NCI-H2107 treated with DMSO at 0.1 percent for 48 hours (cell line): ENCODE measurements around the gene FGGY.

ENCODE experiments used
- DNase-seq: peaks from one replicate; lab custom pipeline; 2025; ENCODE audit not compliant: unreplicated experiment; lab: John Stamatoyannopoulos, UW

Gene FGGY

GRCh38 chr1:59502009-59502691, 205.3 kb downstream of the FGGY start:
- no peak for DNase-seq

- no peak for DNase-seq
Measured at GRCh38 chr1:59504276-59504675, 207.4 kb downstream of the FGGY start.

- DNase-seq: no peak
Measured at GRCh38 chr1:59505596-59506028, 208.7 kb downstream of the FGGY start.

- DNase-seq: no peak
Measured at GRCh38 chr1:59506952-59507351, 210.1 kb downstream of the FGGY start.

- no peak for DNase-seq
Measured at GRCh38 chr1:59509341-59509875, 212.5 kb downstream of the FGGY start.

GRCh38 chr1:59510249-59510648, 213.4 kb downstream of the FGGY start:
- DNase-seq: no peak

GRCh38 chr1:59511476-59512465, 214.9 kb downstream of the FGGY start:
- no peak for DNase-seq

- no peak for DNase-seq
Measured at GRCh38 chr1:59512702-59513101, 215.8 kb downstream of the FGGY start.

- no peak for DNase-seq
Measured at GRCh38 chr1:59514061-59514909, 217.4 kb downstream of the FGGY start.

GRCh38 chr1:59516881-59517280, 220.0 kb downstream of the FGGY start:
- DNase-seq: no peak

- DNase-seq: no peak
Measured at GRCh38 chr1:59520194-59520593, 223.3 kb downstream of the FGGY start.

- DNase-seq: no peak
Measured at GRCh38 chr1:59520827-59521418, 224.0 kb downstream of the FGGY start.

GRCh38 chr1:59521456-59521855, 224.6 kb downstream of the FGGY start:
- no peak for DNase-seq

- no peak for DNase-seq
Measured at GRCh38 chr1:59522925-59523505, 226.1 kb downstream of the FGGY start.

- DNase-seq: no peak
Measured at GRCh38 chr1:59523745-59524450, 227.0 kb downstream of the FGGY start.

GRCh38 chr1:59526240-59526639, 229.3 kb downstream of the FGGY start:
- DNase-seq: no peak

GRCh38 chr1:59528471-59528870, 231.6 kb downstream of the FGGY start:
- no peak for DNase-seq

- DNase-seq: no peak
Measured at GRCh38 chr1:59528900-59529299, 232.0 kb downstream of the FGGY start.

- no peak for DNase-seq
Measured at GRCh38 chr1:59530119-59530518, 233.2 kb downstream of the FGGY start.

GRCh38 chr1:59532102-59532501, 235.2 kb downstream of the FGGY start:
- DNase-seq: no peak
